Psoas muscle (tissue), 8 donors: ENCODE results near the gene KIF14. TPM values are rescaled to one million over a fixed set of nuclear protein-coding genes. Genes with fewer than 3 reads are reported as not detected.

ENCODE experiments used
- ATAC-seq, 4 donors: fragments of 200-7000 bp; cut with Tn5 transposase; one replicate each; pipeline ENCODE4 v1.9.1; 2020; ENCODE audit warnings: moderate library complexity in 3 of 4, mild to moderate bottlenecking in 2 of 4
- DNase-seq, 2 donors: peaks; one replicate each; pipeline ENCODE4 v3.0.0-alpha.2; 2020
- H3K27ac ChIP-seq: fragments of 200-600 bp; one replicate; pipeline ENCODE4 v1.8.0; 2022
- H3K27me3 ChIP-seq, 3 donors: fragments of 200-600 bp in 1 of 3; one replicate each; pipeline versions ENCODE4 v1.6.1 to v1.8.0; 2013 to 2022; ENCODE audit warnings: low read length in 2 of 3, mild to moderate bottlenecking in 2 of 3, moderate library complexity in 1 of 3; ENCODE audit not compliant: insufficient read depth in 3 of 3
- H3K36me3 ChIP-seq, 2 donors: fragments of 200-600 bp in 1 of 2; one replicate each; pipeline versions ENCODE4 v1.6.1 to v1.8.0; 2013 to 2022; ENCODE audit warnings: low read depth in 1 of 2, mild to moderate bottlenecking in 1 of 2, moderate library complexity in 1 of 2; ENCODE audit not compliant: insufficient read depth in 1 of 2
- H3K4me1 ChIP-seq: fragments of 200-600 bp; one replicate; pipeline ENCODE4 v1.8.0; 2022
- H3K4me3 ChIP-seq: fragments of 200-600 bp; one replicate; pipeline ENCODE4 v1.8.0; 2022; ENCODE audit warnings: mild to moderate bottlenecking
- H3K9me3 ChIP-seq: fragments of 200-600 bp; one replicate; pipeline ENCODE4 v1.8.0; 2022
- CTCF ChIP-seq: fragments of 200-600 bp; IDR thresholded peaks from one replicate; pipeline ENCODE4 v1.8.0; 2022; ENCODE audit warnings: antibody characterized with exemption
- WGBS, 3 donors: extraction: QIAGEN DNeasy Blood & Tissue Kit; methylation state at CpG; one replicate each; pipeline versions ENCODE4 v1.1.6 to v1.1.7; 2013; 5-methylcytosine and 5-hydroxymethylcytosine counted together
- intact Hi-C, 2 donors: fragments of 100-400 bp; cut with DNase I; formaldehyde crosslinking; loops; one replicate each; pipeline versions ENCODE4 v1.11.0 to v1.14.2; 2022
- polyA plus RNA-seq, 3 donors: library from polyadenylated mRNA; stranded (reverse); fragments of 200-250 nt; gene quantifications; one replicate each; pipeline ENCODE4 v1.2.3, GENCODE V29; 2013
- total RNA-seq, 4 donors: library from RNA; stranded (reverse); fragmentation: NEBNext Ultra II Directional in 2 of 4; extraction: Animal tissue kit (Norgen Biotek cat#: 25700) in 2 of 4; gene quantifications; one replicate each; pipeline versions ENCODE4 v1.2.1 to v1.2.4, GENCODE V29; 2021 to 2023
- donor health status: healthy with polysubstance abuse.
- donor health status: DM: no; HTN: no; CAD: no; lungs with moderate emphysema.
- donor health status: Bipolar disorder and iron deficiency.
- donor health status: healthy.
- donor health status: DM: yes; HTN: yes; CAD: no.
- donor health status: DM: no; HTN: no; CAD: no.
- donor health status: DM: no; HTN: no; CAD: no.
- donor health status: DM: yes; HTN: yes; CAD: no.

Gene KIF14
- total and polyA plus RNA-seq, 7 donors: 0.01 to 0.11 (median 0.06) TPM

- ATAC-seq (no peak), DNase-seq (no peak)
- no peak overlapping the region for H3K4me3 ChIP-seq
- peaks cover 12 to 96% of the 10 kb centered on the region in 2 donors for H3K36me3 ChIP-seq
- H3K27me3 ChIP-seq: no peaks in the 10 kb centered on the region
- H3K4me1 ChIP-seq: no peaks in the 10 kb centered on the region
- H3K27ac ChIP-seq: no peak overlapping the region
- WGBS, 3 donors: 83 to 96% (median 92%) methylated on average over 4 of the region's 4 CpGs
- no peak for TF ChIP-seq CTCF
- intact Hi-C loops: no loop called here
- H3K9me3 ChIP-seq: no peaks in the 10 kb centered on the region
Measured at GRCh38 chr1:200658037-200658818, 37.7 kb upstream of the KIF14 start.

GRCh38 chr1:200654660-200655059, 34.1 kb upstream of the KIF14 start:
- DNase-seq (no peak), ATAC-seq (no peak)
- Histone ChIP-seq H3K27ac (no peak overlapping the region), H3K4me1 (no peaks in the 10 kb centered on the region), H3K27me3 (no peaks in the 10 kb centered on the region), H3K36me3 (peaks cover 8 to 87% of the 10 kb centered on the region in 2 donors), H3K9me3 (no peaks in the 10 kb centered on the region), H3K4me3 (no peak overlapping the region)
- intact Hi-C loops: no loop called here
- 96 to 97% (median 97%) methylated on average over 5 of the region's 5 CpGs for WGBS, 3 donors
- no peak for TF ChIP-seq CTCF

GRCh38 chr1:200653022-200653462, 32.5 kb upstream of the KIF14 start:
- DNase-seq (no peak), ATAC-seq (no peak)
- no peak for TF ChIP-seq CTCF
- 85 to 90% (median 89%) methylated on average over 5 of the region's 5 CpGs for WGBS, 3 donors
- intact Hi-C loops: no loop called here
- Histone ChIP-seq H3K4me3 (no peak overlapping the region), H3K9me3 (no peaks in the 10 kb centered on the region), H3K27ac (no peak overlapping the region), H3K27me3 (no peaks in the 10 kb centered on the region), H3K36me3 (peaks cover 4 to 87% of the 10 kb centered on the region in 2 donors), H3K4me1 (no peaks in the 10 kb centered on the region)

- Histone ChIP-seq H3K4me3 (no peak overlapping the region), H3K36me3 (peaks cover 0 to 88% of the 10 kb centered on the region in 2 donors), H3K27me3 (no peaks in the 10 kb centered on the region), H3K9me3 (no peaks in the 10 kb centered on the region), H3K27ac (no peak overlapping the region), H3K4me1 (no peaks in the 10 kb centered on the region)
- intact Hi-C loops: no loop called here
- DNase-seq (no peak), ATAC-seq (no peak)
- no peak for TF ChIP-seq CTCF
- 96 to 100% (median 100%) methylated on average over 1 of the region's 1 CpG for WGBS, 3 donors
Measured at GRCh38 chr1:200652378-200652777, 31.8 kb upstream of the KIF14 start.
